BE2C (cell line): ENCODE data around the gene SLC1A5.

Experiments
- DNase-seq: peaks from one replicate; pipeline ENCODE4 v3.0.0-alpha.2; 2020
- H3K27me3 ChIP-seq: fragments of 250-450 bp; sonication (Bioruptor Pico); 2 replicates; pipeline ENCODE4 v1.5.1; 2020; ENCODE audit warnings: mild to moderate bottlenecking
- H3K36me3 ChIP-seq: fragments of 250-450 bp; sonication (Bioruptor Pico); 2 replicates; pipeline ENCODE4 v1.5.1; 2020; ENCODE audit warnings: mild to moderate bottlenecking
- H3K4me1 ChIP-seq: fragments of 250-450 bp; sonication (Bioruptor Pico); 2 replicates; pipeline ENCODE4 v1.5.1; 2020
- H3K4me3 ChIP-seq: 2 replicates; pipeline ENCODE4 v1.5.1; 2011; ENCODE audit warnings: low read depth, low read length
- H3K9me3 ChIP-seq: fragments of 250-450 bp; sonication (Bioruptor Pico); 2 replicates; pipeline ENCODE4 v1.5.1; 2020
- CTCF ChIP-seq: IDR thresholded peaks from 2 replicates; pipeline ENCODE4 v1.5.1; 2012; ENCODE audit warnings: mild to moderate bottlenecking, low read depth, low read length

SLC1A5 gene

GRCh38 chr19:46803555-46803954, 15.2 kb upstream of the SLC1A5 start:
- no peaks in the 10 kb centered on the region; the same call in 1 of the 2 replicates for H3K27me3 ChIP-seq
- no peaks in the 10 kb centered on the region for H3K9me3 ChIP-seq
- H3K4me3 ChIP-seq: no peak overlapping the region
- H3K4me1 ChIP-seq: no peaks in the 10 kb centered on the region
- H3K36me3 ChIP-seq: no peaks in the 10 kb centered on the region
- no peak for DNase-seq
- TF ChIP-seq CTCF: no peak

GRCh38 chr19:46802152-46802551, 13.8 kb upstream of the SLC1A5 start:
- H3K36me3 ChIP-seq: no peaks in the 10 kb centered on the region
- no peak for DNase-seq
- no peaks in the 10 kb centered on the region for H3K4me1 ChIP-seq
- no peaks in the 10 kb centered on the region; the same call in 1 of the 2 replicates for H3K27me3 ChIP-seq
- H3K4me3 ChIP-seq: no peak overlapping the region
- TF ChIP-seq CTCF: no peak
- H3K9me3 ChIP-seq: no peaks in the 10 kb centered on the region

- Histone ChIP-seq H3K36me3 (no peaks in the 10 kb centered on the region), H3K4me3 (no peak overlapping the region), H3K27me3 (no peaks in the 10 kb centered on the region; the same call in 1 of the 2 replicates), H3K4me1 (peaks cover 3% of the 10 kb centered on the region), H3K9me3 (no peaks in the 10 kb centered on the region)
- DNase-seq: no peak
- TF ChIP-seq CTCF: no peak
Measured at GRCh38 chr19:46798713-46799112, 10.3 kb upstream of the SLC1A5 start.

GRCh38 chr19:46797881-46798280, 9.5 kb upstream of the SLC1A5 start:
- Histone ChIP-seq H3K4me1 (peaks cover 3% of the 10 kb centered on the region), H3K36me3 (no peaks in the 10 kb centered on the region), H3K27me3 (no peaks in the 10 kb centered on the region; the same call in 1 of the 2 replicates), H3K4me3 (no peak overlapping the region), H3K9me3 (no peaks in the 10 kb centered on the region)
- TF ChIP-seq CTCF: no peak
- DNase-seq: no peak

- DNase-seq: peak; percentile 46
- H3K4me3 ChIP-seq: no peak overlapping the region
- TF ChIP-seq CTCF: no peak
- H3K27me3 ChIP-seq: no peaks in the 10 kb centered on the region
- peaks cover 6% of the 10 kb centered on the region for H3K4me1 ChIP-seq
- H3K9me3 ChIP-seq: no peaks in the 10 kb centered on the region
- peaks cover 7% of the 10 kb centered on the region; the same call in 1 of the 2 replicates for H3K36me3 ChIP-seq
Measured at GRCh38 chr19:46791944-46792343, 3.5 kb upstream of the SLC1A5 start.

GRCh38 chr19:46789371-46789770, 977 bp upstream of the SLC1A5 start:
- H3K27me3 ChIP-seq: no peaks in the 10 kb centered on the region
- no peak for DNase-seq
- H3K36me3 ChIP-seq: peaks cover 24% of the 10 kb centered on the region
- no peak for TF ChIP-seq CTCF
- H3K4me1 ChIP-seq: peaks cover 3% of the 10 kb centered on the region; the same call in 1 of the 2 replicates
- no peak overlapping the region for H3K4me3 ChIP-seq
- H3K9me3 ChIP-seq: no peaks in the 10 kb centered on the region
